Measurements from ENCODE around the gene TXNDC15. TPM values are rescaled to one million over a fixed set of nuclear protein-coding genes. Genes with fewer than 3 reads are reported as not detected.
"Not testable (repeated sequence)": the region's sequence is repeated elsewhere in the genome, so short reads cannot be mapped to it uniquely, and the experiment has no call there.

Gene TXNDC15
- total and polyA plus RNA-seq, 2 experiments from 2014 or later = 73.5 to 184 TPM

- H3K4me1 ChIP-seq (ENCODE audit: low read depth) = no peaks in the 10 kb centered on the region
- H3K9me3 ChIP-seq (ENCODE audit: low read depth) = no peaks in the 10 kb centered on the region
- no peak overlapping the region for H3K4me3 ChIP-seq
- H3K27ac ChIP-seq = no peak overlapping the region
- H3K36me3 ChIP-seq = peaks cover 8% of the 10 kb centered on the region
- DNase-seq (ENCODE audit: low read depth in 1 of 2, low spot score in 1 of 2) = no peak
- no peak for TF ChIP-seq CTCF (IDR thresholded peaks at IDR 0.05; ENCODE audit: low read depth, low read length)
- H3K27me3 ChIP-seq = no peaks in the 10 kb centered on the region
Observed at GRCh38 chr5:134893748-134894505, 19.8 kb downstream of the TXNDC15 start.

DNA sequence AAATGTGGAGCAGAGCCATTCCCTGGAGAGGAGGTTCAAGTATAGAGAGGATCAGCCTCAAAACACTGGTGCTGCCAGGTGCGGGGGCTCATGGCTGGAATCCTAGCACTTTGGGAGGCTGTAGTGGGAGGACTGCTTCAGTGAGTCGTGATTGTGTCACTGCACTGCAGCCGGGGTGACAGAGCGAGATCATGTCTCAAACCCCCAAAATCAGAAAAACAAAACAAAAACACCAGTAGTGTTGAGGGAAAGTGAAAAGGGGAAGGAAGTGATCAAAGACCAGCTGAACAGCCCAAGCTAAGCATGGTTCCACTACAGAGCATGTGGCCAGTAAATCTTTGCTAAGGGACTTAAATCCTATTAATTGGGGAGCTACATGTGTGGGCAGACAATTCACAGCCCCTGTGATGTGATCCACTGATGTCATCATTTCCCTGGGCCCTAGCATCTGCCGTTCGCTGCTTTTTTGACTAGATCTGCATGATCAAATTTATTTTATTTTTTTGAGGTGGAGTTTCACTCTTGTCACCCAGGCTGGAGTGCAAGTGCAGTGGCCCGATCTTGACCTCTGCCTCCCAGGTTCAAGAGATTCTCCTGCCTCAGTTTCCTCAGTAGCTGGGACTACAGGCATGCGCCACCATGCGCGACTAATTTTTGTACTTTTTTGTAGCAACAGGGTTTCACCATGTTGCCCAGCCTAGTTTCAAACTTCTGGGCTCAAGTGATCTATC, 28.1 kb downstream of the TXNDC15 start:
- Histone ChIP-seq H3K9me3 (ENCODE audit: low read depth) (no peaks in the 10 kb centered on the region), H3K4me1 (ENCODE audit: low read depth) (no peaks in the 10 kb centered on the region), H3K27me3 (no peaks in the 10 kb centered on the region), H3K27ac (no peak overlapping the region), H3K36me3 (peaks cover 3% of the 10 kb centered on the region), H3K4me3 (no peak overlapping the region)
- DNase-seq (ENCODE audit: low read depth in 1 of 2, low spot score in 1 of 2) = no peak
- TF ChIP-seq CTCF (IDR thresholded peaks at IDR 0.05; ENCODE audit: low read depth, low read length) = no peak

- Histone ChIP-seq H3K9me3 (ENCODE audit: low read depth) (no peaks in the 10 kb centered on the region), H3K4me1 (ENCODE audit: low read depth) (no peaks in the 10 kb centered on the region), H3K36me3 (no peaks in the 10 kb centered on the region), H3K27ac (peak within 1 kb of the TSS; percentile 94), H3K27me3 (no peaks in the 10 kb centered on the region), H3K4me3 (peak within 1 kb of the TSS; percentile 53)
- peak; percentile 78 for TF ChIP-seq CTCF (IDR thresholded peaks at IDR 0.05; ENCODE audit: low read depth, low read length)
- peak; percentile 93 to 94 for DNase-seq (ENCODE audit: low read depth in 1 of 2, low spot score in 1 of 2)
Observed at GRCh38 chr5:134904610-134905245, 30.6 kb downstream of the TXNDC15 start, which contains the start of gene PCBD2. PCBD2 (plus strand) TSS chr5:134905131; CDS start chr5:134905140, 9 bp downstream.

DNA sequence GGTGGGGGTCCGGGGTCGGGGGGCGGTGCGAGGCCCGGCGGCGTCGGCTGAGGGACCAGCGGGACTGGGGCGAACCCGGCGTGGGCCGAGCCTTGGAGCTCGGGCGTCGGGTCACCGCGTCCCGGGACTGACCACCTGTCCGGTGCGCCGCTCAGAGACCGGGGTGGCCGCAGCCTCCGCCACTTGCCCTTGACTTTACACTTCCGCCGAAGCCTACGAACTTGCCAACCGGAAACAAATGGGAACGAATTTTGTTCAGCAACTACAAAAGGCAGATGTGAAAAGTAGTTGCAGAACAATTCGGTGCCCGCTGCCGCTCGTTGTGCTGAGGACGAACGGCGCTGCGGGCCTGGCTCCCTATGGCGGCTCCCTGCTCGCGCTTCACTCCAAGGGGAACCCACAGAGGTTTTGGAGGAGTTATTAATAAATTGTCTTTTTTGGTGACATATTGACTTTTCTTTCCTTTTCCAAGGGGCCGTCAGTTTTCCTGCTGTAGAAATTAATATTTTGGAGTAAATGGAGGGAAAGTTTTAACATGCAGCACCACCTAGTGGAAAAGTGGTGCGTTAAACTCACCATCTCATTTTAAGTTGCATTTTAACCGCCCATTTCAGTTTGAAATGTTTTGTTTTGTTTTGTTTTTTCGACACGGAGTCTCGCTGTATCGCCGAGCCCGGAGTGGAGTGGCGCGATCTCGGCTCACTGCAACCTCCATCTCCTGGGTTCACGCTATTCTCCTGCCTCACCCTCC, 31.2 kb downstream of the TXNDC15 start:
- Histone ChIP-seq H3K27ac (peak overlapping the region; percentile 94), H3K36me3 (no peaks in the 10 kb centered on the region), H3K27me3 (no peaks in the 10 kb centered on the region), H3K4me1 (ENCODE audit: low read depth) (no peaks in the 10 kb centered on the region), H3K4me3 (peak overlapping the region; percentile 53), H3K9me3 (ENCODE audit: low read depth) (no peaks in the 10 kb centered on the region)
- peak; percentile 67 for TF ChIP-seq CTCF (IDR thresholded peaks at IDR 0.05; ENCODE audit: low read depth, low read length)
- DNase-seq (ENCODE audit: low read depth in 1 of 2, low spot score in 1 of 2) = peak; percentile 49 to 78

DNA sequence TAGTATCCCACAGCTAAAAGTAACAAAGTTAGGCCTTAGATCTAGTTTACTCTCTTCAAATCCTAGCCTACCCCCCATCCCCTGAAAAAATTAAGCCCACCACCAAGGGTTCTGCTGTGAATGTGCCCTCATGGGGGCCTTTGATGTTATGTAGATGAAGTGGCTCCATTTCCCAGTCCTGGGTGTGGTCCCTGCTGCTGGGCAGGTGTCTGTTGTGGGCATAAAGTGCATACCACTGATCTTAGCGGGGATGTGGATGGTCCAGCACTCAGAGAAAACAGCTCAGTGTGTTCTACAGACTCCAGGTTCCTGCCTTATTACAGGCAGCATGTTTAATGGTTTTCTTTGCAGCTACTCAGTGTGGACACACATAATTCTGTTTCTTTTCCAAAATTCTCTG, 32.6 kb downstream of the TXNDC15 start:
- Histone ChIP-seq H3K9me3 (ENCODE audit: low read depth) (no peaks in the 10 kb centered on the region), H3K27me3 (no peaks in the 10 kb centered on the region), H3K36me3 (no peaks in the 10 kb centered on the region), H3K4me3 (no peak overlapping the region), H3K4me1 (ENCODE audit: low read depth) (no peaks in the 10 kb centered on the region), H3K27ac (no peak overlapping the region)
- TF ChIP-seq CTCF (IDR thresholded peaks at IDR 0.05; ENCODE audit: low read depth, low read length) = no peak
- DNase-seq (ENCODE audit: low read depth in 1 of 2, low spot score in 1 of 2) = no peak

DNA sequence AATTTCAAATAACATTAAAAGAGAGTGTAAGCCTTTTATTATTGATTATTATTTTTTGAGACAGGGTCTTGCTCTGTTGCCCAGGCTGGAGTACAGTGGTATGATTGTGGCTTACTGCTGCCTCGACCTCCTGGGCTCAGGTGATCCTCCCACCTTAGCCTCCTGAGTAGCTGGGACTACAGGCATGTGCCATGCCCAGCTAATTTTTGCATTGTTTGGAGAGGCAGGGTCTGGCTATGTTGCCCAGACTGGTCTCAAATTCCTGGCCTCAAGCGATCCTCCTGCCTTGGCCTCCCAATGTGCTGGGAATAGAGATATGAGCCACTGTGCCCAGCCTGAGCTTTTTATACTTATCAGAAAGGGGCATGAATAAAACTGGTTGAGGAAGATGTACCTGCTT, 36.6 kb downstream of the TXNDC15 start:
- H3K36me3 ChIP-seq, H3K27ac ChIP-seq, H3K4me3 ChIP-seq: not testable (repeated sequence)

More for the DNA sequence above, 36.6 kb downstream of the TXNDC15 start:
- not testable (repeated sequence) for H3K9me3 ChIP-seq (ENCODE audit: low read depth); DNase-seq (ENCODE audit: low read depth in 1 of 2, low spot score in 1 of 2); H3K4me1 ChIP-seq (ENCODE audit: low read depth); H3K27me3 ChIP-seq

All from cardiac muscle cell (in vitro differentiated cells and primary cell).